RCC 7860 (cell line): ENCODE results near the gene SDHB.

Experiments
- DNase-seq: peaks from one replicate; pipeline ENCODE4 v3.0.0-alpha.2; 2015; ENCODE audit warnings: low spot score
- FAIRE-seq: peaks from 2 replicates; lab custom pipeline; 2012; peaks lifted over from hg19 to GRCh38; lab: Jason Lieb, UNC

Gene SDHB

DNA sequence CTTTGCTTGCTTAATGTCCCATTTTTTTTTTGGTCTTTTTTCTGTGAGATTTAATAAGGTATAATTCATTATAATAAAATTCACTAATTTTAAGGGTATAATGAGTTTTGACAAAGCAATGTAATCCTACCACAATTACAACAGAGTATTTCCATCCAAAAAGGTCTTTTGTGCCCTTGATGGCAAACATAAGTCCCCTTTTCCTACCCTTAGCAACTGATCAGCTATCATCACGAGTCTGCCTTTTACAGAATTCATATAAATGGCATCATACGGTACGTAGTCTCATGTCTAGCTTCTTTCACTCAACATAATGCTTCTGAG, 7.5 kb downstream of the SDHB start:
- FAIRE-seq, result no peak
- no peak for DNase-seq

- peak; percentile 82 for FAIRE-seq
Observed at GRCh38 chr1:17045634-17046333, 8.0 kb downstream of the SDHB start.

GRCh38 chr1:17045150-17045549, 8.7 kb downstream of the SDHB start:
- DNase-seq (no peak), FAIRE-seq (no peak)

More at GRCh38 chr1:17045634-17046333, 8.0 kb downstream of the SDHB start:
- peak; percentile 53 for DNase-seq

- no peak for FAIRE-seq
- DNase-seq, result no peak
Observed at GRCh38 chr1:17043676-17044075, 10.2 kb downstream of the SDHB start.

- FAIRE-seq (no peak), DNase-seq (no peak)
Observed at GRCh38 chr1:17040135-17040534, 13.7 kb downstream of the SDHB start.

DNA sequence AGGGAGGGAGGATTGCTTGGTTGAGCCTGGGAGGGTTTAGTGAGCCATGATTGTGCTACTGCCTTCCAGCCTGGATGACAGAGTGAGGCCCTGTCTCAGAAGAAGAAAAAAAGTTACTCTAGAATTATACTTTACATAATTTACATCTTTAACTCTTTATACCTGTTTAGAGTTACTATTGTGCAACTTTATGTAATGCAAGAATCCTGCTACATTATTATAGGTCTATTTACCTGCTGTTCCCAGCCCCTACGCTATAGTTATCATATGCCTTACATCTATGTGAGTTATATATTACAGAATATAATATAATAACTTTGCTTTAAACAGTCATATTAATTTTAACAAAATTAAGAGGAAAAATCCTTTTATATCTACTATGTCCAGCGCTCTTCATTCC, 14.3 kb downstream of the SDHB start:
- no peak for FAIRE-seq
- DNase-seq, result no peak

- DNase-seq (no peak), FAIRE-seq (no peak)
Observed at GRCh38 chr1:17033481-17033880, 20.4 kb downstream of the SDHB start.

DNA sequence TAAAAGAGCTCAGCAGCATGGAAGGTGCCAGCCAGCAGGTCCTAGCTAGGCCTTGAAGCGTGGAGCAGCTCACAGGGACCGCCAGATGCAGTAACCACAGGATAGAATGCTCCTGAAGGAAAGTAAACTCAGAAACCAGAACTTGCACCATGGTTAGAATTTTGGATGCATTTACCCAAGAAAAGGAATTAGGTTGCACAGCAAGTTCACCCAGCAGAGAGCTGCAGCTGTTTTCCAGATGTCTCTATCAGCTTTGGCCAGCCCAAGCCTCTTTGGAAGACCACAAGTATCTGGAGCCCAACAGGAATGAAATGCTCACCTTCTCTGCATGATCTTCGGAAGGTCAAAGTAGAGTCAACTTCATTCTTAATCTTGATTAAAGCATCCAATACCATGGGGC, 21.1 kb downstream of the SDHB start:
- DNase-seq (no peak), FAIRE-seq (no peak)

GRCh38 chr1:17031436-17031835, 22.4 kb downstream of the SDHB start:
- DNase-seq (no peak), FAIRE-seq (no peak)

DNA sequence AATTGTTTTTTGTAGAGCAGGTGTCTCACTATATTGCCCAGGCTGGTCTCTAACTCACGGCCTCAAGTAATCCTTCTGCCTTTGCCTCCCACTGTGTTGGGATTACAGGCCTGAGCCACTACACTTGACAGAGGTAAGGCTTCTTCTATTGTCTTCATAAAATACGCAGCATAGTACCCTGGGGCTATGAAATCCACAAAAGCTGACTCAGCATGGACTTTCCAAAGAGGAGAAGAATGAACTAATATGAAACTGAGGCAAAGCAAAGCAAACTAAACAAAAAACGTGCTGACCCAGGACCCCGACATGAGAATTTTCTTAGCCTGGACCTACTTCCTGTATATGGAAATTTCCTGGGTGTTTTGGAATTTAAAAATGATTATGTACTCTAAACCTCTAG, 23.6 kb downstream of the SDHB start:
- DNase-seq (no peak), FAIRE-seq (no peak)

GRCh38 chr1:17028662-17029188, 25.1 kb downstream of the SDHB start:
- DNase-seq (no peak), FAIRE-seq (no peak)

- FAIRE-seq (no peak), DNase-seq (no peak)
Observed at GRCh38 chr1:17027900-17028299, 25.9 kb downstream of the SDHB start.

GRCh38 chr1:17027403-17027802, 26.4 kb downstream of the SDHB start:
- FAIRE-seq (no peak), DNase-seq (no peak)

DNA sequence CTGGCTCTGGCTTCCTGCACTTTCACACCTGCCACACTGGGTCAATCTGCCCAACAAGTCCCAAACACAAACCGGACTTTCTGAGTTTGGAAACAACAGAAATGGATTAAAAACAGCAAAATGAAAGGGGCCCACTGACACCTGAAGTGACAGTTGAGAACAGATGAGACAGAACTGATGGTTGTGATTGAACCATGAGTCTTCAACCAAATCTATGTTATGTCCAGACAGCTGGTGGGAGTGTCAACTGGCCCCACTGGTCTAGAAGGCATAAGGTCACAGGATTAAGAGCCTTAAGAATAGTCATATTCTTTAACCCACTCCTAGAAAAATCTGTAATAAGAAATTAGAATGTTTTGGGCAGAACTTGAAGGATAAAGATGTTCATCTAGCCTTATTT, 29.1 kb downstream of the SDHB start:
- DNase-seq (no peak), FAIRE-seq (no peak)

DNA sequence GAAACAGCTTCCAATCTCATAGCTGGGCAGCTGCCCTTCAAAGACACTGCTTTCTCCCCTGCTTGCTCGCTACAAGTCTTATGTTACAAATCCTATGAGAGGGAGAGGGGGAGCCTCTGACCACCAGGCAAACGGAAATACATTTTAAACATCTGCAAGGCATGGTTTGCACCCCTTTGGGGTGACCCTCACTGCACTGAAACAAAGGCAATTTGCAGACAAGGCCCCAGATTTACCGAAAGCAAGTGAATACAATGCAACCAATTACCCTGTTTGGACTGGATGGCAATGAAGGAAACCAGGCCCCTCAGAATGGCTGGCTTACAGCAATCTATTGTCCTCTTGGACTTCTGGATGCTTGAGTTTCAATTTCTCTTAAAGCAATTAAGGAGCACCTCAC, 30.3 kb downstream of the SDHB start:
- FAIRE-seq, result no peak
- no peak for DNase-seq

GRCh38 chr1:17023102-17023501, 30.7 kb downstream of the SDHB start:
- FAIRE-seq (no peak), DNase-seq (no peak)

GRCh38 chr1:17021896-17022295, 31.9 kb downstream of the SDHB start:
- DNase-seq, result no peak
- no peak for FAIRE-seq

- DNase-seq (no peak), FAIRE-seq (no peak)
Observed at GRCh38 chr1:17020502-17020901, 33.3 kb downstream of the SDHB start.

DNA sequence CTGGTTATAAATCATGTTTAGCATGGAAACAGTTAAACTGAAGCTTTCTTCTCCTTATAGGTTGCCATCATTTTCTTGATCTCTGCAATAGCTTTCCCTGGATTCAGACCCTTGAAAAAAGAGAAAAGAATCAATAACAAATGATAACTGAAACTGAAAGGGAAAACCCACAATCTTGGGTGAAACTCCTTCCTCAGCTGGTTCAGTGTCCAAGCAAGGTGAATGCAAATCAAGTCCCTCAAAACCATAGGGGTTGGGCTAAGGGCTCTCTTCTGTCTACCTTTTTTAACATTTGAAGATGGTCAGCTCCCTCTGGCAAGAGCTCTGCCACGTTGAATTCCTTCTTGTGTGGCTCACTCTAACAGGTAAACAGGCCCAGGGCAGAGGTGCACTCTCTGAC, 35.0 kb downstream of the SDHB start:
- DNase-seq (no peak), FAIRE-seq (no peak)

DNA sequence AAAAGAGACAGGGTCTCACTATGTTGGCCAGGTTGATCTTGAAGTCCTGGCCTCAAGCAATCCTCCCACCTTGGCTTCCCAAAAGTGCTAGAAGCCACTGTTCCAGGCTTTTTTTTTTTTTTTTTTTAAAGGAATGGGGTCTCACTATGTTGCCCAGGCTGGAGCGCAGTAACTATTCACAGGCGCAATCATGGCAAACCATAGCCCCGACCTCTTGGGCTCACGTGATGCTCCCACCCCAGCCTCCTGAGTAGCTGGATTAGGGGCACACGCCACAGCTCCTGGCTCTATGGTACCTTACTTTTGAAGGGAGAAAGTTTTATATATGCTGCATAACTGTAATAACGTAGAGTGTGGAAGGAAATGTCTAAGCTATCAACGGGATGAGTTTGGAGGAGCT, 36.4 kb downstream of the SDHB start:
- no peak for FAIRE-seq
- DNase-seq, result no peak

GRCh38 chr1:17016317-17016661, 37.5 kb downstream of the SDHB start:
- FAIRE-seq, result no peak
- no peak for DNase-seq

GRCh38 chr1:17014671-17015567, 38.9 kb downstream of the SDHB start:
- no peak for FAIRE-seq

More at GRCh38 chr1:17014671-17015567, 38.9 kb downstream of the SDHB start:
- no peak for DNase-seq
